OCI-LY1 (cell line): Measurements from ENCODE around the gene C2.

Experiments
- H2AFZ ChIP-seq: fragments of 200-600 bp; sonication (generic), shearing (Covaris generic); 2 replicates; pipeline ENCODE4 v1.6.0; 2014; ENCODE audit warnings: antibody characterized with exemption, mild to moderate bottlenecking, low read length
- H3F3A ChIP-seq: fragments of 200-600 bp; sonication (generic), shearing (Covaris generic); 2 replicates; pipeline ENCODE4 v1.6.0; 2014; ENCODE audit warnings: mild to moderate bottlenecking, antibody characterized with exemption, low read length, moderate library complexity; ENCODE audit not compliant: insufficient read depth
- H3K27ac ChIP-seq: fragments of 200-600 bp; sonication (generic); 2 replicates; pipeline ENCODE4 v1.5.1; 2014; ENCODE audit warnings: low read length, mixed run types, mild to moderate bottlenecking, low read depth; ENCODE audit not compliant: poor library complexity, severe bottlenecking
- H3K27me3 ChIP-seq: fragments of 200-600 bp; sonication (generic); 2 replicates; pipeline ENCODE4 v1.6.0; 2014; ENCODE audit warnings: antibody characterized with exemption, mild to moderate bottlenecking, low read length, moderate library complexity; ENCODE audit not compliant: insufficient read depth
- H3K36me3 ChIP-seq: fragments of 200-600 bp; sonication (generic); 2 replicates; pipeline ENCODE4 v1.6.1; 2014; ENCODE audit warnings: mild to moderate bottlenecking, antibody characterized with exemption, low read length, moderate library complexity, mixed read lengths; ENCODE audit not compliant: insufficient read depth
- H3K4me1 ChIP-seq: fragments of 200-600 bp; sonication (generic); 2 replicates; pipeline ENCODE4 v1.5.1; 2014; ENCODE audit warnings: mild to moderate bottlenecking, low read length, moderate library complexity; ENCODE audit not compliant: insufficient read depth, severe bottlenecking
- H3K4me2 ChIP-seq: fragments of 200-600 bp; sonication (generic), shearing (Covaris generic); 2 replicates; pipeline ENCODE4 v1.6.1; 2014; ENCODE audit warnings: low read length
- H3K4me3 ChIP-seq: fragments of 200-600 bp; sonication (generic); 2 replicates; pipeline ENCODE4 v1.5.1; 2014; ENCODE audit warnings: low read length, low read depth, mild to moderate bottlenecking, mixed read lengths; ENCODE audit not compliant: poor library complexity, severe bottlenecking
- H3K79me2 ChIP-seq: fragments of 200-600 bp; shearing (Covaris generic); 2 replicates; pipeline ENCODE4 v1.6.1; 2016; ENCODE audit warnings: mixed run types, low read length, mixed read lengths; ENCODE audit not compliant: insufficient read depth
- H3K9ac ChIP-seq: fragments of 200-600 bp; sonication (generic), shearing (Covaris generic); 2 replicates; pipeline ENCODE4 v1.6.1; 2014; ENCODE audit warnings: mild to moderate bottlenecking, low read length, mixed read lengths
- H3K9me2 ChIP-seq: fragments of 200-600 bp; sonication (generic), shearing (Covaris generic); 2 replicates; pipeline ENCODE4 v1.6.1; 2014; ENCODE audit warnings: low read depth, mild to moderate bottlenecking, low read length, mixed read lengths
- H3K9me3 ChIP-seq: fragments of 200-600 bp; shearing (Covaris generic); 2 replicates; pipeline ENCODE4 v1.6.1; 2014; ENCODE audit warnings: low read length, mixed read lengths
- H4K20me1 ChIP-seq: fragments of 200-600 bp; sonication (generic), shearing (Covaris generic); 2 replicates; pipeline ENCODE4 v1.6.0; 2016; ENCODE audit warnings: mild to moderate bottlenecking, low read length; ENCODE audit not compliant: insufficient read depth
- CTCF ChIP-seq: fragments of 200-600 bp; sonication (generic), shearing (Covaris generic); IDR thresholded peaks from 2 replicates; pipeline ENCODE4 v1.5.1; 2017; ENCODE audit warnings: mild to moderate bottlenecking, antibody characterized with exemption, low read length, moderate library complexity, mixed read lengths
- EZH2 ChIP-seq: fragments of 200-600 bp; sonication (generic), shearing (Covaris generic); IDR thresholded peaks from 2 replicates; pipeline ENCODE4 v1.8.0; 2017; ENCODE audit warnings: borderline replicate concordance, mixed run types, mild to moderate bottlenecking, antibody characterized with exemption, low read length, moderate library complexity, mixed read lengths

Gene C2

GRCh38 chr6:31927242-31927862 lies at the start of gene C2:
Gene C2 (plus strand): TSS chr6:31927717. CDS start chr6:31927753, 36 bp downstream.
- Histone ChIP-seq H3K9ac (no peak within 1 kb of the TSS), H3F3A (no peaks in the 10 kb centered on the region), H3K27me3 (peaks cover 15% of the 10 kb centered on the region; the same call in 1 of the 2 replicates), H3K9me2 (no peaks in the 10 kb centered on the region), H4K20me1 (no peaks in the 10 kb centered on the region), H3K79me2 (no peaks in the 10 kb centered on the region), H3K4me2 (no peak within 1 kb of the TSS; the same call in 1 of the 2 replicates), H3K36me3 (no peaks in the 10 kb centered on the region; the same call in 1 of the 2 replicates), H2AFZ (no peak within 1 kb of the TSS), H3K9me3 (no peaks in the 10 kb centered on the region; the same call in 1 of the 2 replicates), H3K4me1 (no peaks in the 10 kb centered on the region), H3K4me3 (no peak within 1 kb of the TSS), H3K27ac (no peak within 1 kb of the TSS)
- TF ChIP-seq EZH2 (no peak), CTCF (no peak)

DNA sequence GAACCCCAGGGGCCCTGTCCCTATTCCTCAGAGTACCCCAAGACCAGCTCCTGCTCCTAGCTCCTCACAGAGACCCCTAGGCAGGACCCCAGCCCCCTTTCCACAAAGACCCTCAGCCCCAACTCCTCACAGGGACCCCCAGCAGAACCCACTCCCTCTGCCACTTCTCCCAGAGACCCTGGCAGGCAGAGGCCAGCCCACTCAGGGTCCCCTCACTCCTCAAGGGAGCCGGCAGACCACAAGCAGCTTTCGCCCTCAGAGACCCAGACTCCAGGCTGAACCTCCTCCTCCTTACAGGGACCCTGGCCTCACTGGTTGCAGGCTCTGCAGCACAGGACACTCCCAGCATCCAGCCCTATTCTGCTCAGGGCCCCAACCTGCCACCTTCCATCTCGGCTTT lies 49.3 kb upstream of the C2 start:
- Histone ChIP-seq H3K4me1 (no peaks in the 10 kb centered on the region), H3K4me3 (no peak overlapping the region), H4K20me1 (no peaks in the 10 kb centered on the region), H3K9me3 (no peaks in the 10 kb centered on the region), H3K9me2 (no peaks in the 10 kb centered on the region), H3K36me3 (peaks cover 35% of the 10 kb centered on the region), H3K4me2 (no peak overlapping the region), H3K9ac (no peak overlapping the region), H3K27me3 (no peaks in the 10 kb centered on the region), H3K27ac (no peak overlapping the region), H3F3A (no peaks in the 10 kb centered on the region), H3K79me2 (no peaks in the 10 kb centered on the region), H2AFZ (no peak overlapping the region)
- TF ChIP-seq CTCF (no peak), EZH2 (no peak)

GRCh38 chr6:31878726-31879125 lies 48.8 kb upstream of the C2 start, which contains the start of gene SLC44A4:
Gene SLC44A4 (minus strand): TSS chr6:31878997. CDS start chr6:31878980, 17 bp downstream.
- H3K79me2 ChIP-seq: no peaks in the 10 kb centered on the region
- H3K27ac ChIP-seq: no peak within 1 kb of the TSS
- H3K9me2 ChIP-seq: no peaks in the 10 kb centered on the region
- TF ChIP-seq CTCF (no peak), EZH2 (no peak)
- H4K20me1 ChIP-seq: no peaks in the 10 kb centered on the region
- no peaks in the 10 kb centered on the region for H3K27me3 ChIP-seq
- H3K9me3 ChIP-seq: no peaks in the 10 kb centered on the region
- no peak within 1 kb of the TSS for H3K4me3 ChIP-seq
- no peak within 1 kb of the TSS for H3K4me2 ChIP-seq
- no peak within 1 kb of the TSS for H2AFZ ChIP-seq
- no peaks in the 10 kb centered on the region for H3F3A ChIP-seq
- H3K36me3 ChIP-seq: peaks cover 40% of the 10 kb centered on the region
- H3K4me1 ChIP-seq: no peaks in the 10 kb centered on the region
- H3K9ac ChIP-seq: no peak within 1 kb of the TSS
